Astrocyte of the spinal cord (primary cell): ENCODE data around the gene HSP90AB1.

ENCODE experiments used
- DNase-seq: peaks from one replicate; pipeline ENCODE4 v3.0.0; 2011; ENCODE audit warnings: low read depth, low spot score
- H3K4me3 ChIP-seq: 2 replicates; pipeline ENCODE4 v1.5.1; 2011; ENCODE audit warnings: low read depth, mild to moderate bottlenecking, low read length, moderate library complexity
- CTCF ChIP-seq: IDR thresholded peaks from 2 replicates; pipeline ENCODE4 v1.5.1; 2012; ENCODE audit warnings: low read depth, mild to moderate bottlenecking, low read length, inconsistent platforms
- in situ Hi-C: cut with HindIII; loops from 2 replicates; pipeline ENCODE4 v1.10.0; 2017; ENCODE audit warnings: low sequenced_read_pairs

The HSP90AB1 gene

DNA sequence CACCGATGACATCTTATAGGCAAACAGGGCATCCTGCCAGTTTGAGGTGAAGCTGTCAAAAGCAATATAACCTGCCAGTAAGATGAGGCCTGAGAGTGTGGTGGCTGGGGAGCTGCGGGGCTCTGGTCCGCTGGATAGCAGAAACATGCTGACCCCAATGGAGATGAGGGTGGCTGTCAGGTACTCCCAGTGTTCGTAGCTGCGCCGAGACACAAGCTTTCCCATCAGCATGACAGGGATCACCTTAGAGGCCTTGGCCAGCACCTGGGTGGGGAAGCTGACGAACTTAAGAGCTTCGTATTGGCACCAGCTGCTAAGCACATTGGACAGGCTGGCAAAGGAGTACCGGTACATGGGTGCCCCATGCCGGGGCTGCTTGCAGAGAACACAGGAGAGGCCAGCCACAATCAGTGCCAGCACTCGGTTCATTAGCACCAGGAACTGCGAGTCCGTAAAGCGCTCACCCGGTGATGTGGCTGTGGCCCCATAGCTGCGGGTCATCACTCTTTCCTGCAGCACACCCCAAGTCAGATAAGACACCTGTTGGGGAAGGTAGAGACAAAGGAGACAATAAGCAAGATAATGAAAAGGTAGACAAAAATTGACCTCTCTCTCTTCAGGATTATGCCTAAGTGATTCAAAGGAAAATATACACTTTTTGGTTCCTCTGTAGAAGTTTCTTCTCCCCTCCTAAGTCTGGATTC, 8.4 kb downstream of the HSP90AB1 start:
- H3K4me3 ChIP-seq, result no peak overlapping the region
- no peak for DNase-seq
- TF ChIP-seq CTCF, result no peak
- in situ Hi-C loops, result no loop called here

- H3K4me3 ChIP-seq, result peak overlapping the region; percentile 85
- no peak for DNase-seq
- in situ Hi-C loops, result no loop called here
- TF ChIP-seq CTCF, result no peak
Measured at GRCh38 chr6:44255871-44256774, 9.2 kb downstream of the HSP90AB1 start.

GRCh38 chr6:44256775-44257024, 9.8 kb downstream of the HSP90AB1 start:
- in situ Hi-C loops, result no loop called here
- no peak for DNase-seq
- H3K4me3 ChIP-seq, result peak overlapping the region; percentile 85
- TF ChIP-seq CTCF, result no peak

- H3K4me3 ChIP-seq, result peak within 1 kb of the TSS; percentile 85
- TF ChIP-seq CTCF, result peak; percentile 52
- DNase-seq, result peak; percentile 76
- in situ Hi-C loops, result no loop called here
Measured at GRCh38 chr6:44257025-44257752, 10.3 kb downstream of the HSP90AB1 start, which contains the start of gene SLC35B2. SLC35B2 (minus strand) TSS chr6:44257528; CDS start chr6:44257410, 118 bp downstream.

- no peak for DNase-seq
- in situ Hi-C loops, result no loop called here
- peak overlapping the region; percentile 85 for H3K4me3 ChIP-seq
- no peak for TF ChIP-seq CTCF
Measured at GRCh38 chr6:44257753-44258324, 10.9 kb downstream of the HSP90AB1 start.

DNA sequence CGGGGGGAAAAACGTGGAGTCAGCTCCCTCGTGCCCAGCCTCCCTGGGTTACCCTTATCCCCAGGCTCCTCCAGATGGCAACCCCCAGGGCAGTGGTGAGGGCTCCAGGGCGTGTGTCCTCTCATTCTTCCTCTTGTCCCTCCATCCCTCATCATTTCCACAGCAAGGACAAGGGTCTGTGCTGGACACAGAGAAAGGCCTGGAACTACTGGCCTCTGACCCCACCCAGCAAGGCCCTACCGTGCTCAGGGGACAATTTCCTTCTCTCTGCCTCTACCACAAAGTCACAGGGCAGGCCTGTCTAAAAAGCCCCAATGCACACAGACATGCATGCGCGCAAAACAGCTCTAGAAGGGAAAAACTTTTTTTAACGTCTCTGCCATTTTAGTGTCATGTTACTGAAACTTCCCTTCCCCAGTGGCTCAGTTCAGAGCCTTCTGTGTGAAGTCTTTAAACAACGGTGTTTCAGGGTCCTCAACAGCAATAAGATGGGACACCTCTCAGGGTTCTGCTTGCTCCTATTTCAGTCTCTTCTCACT, 11.5 kb downstream of the HSP90AB1 start:
- DNase-seq, result no peak
- TF ChIP-seq CTCF, result no peak
- no peak overlapping the region for H3K4me3 ChIP-seq
- in situ Hi-C loops, result no loop called here
